Retinal pigment epithelial cell (primary cell): ENCODE data around the gene CRYGB.

Source experiments
- DNase-seq: peaks from one replicate; pipeline ENCODE4 v3.0.0-alpha.2; 2010; ENCODE audit warnings: low read depth
- H3K4me3 ChIP-seq: 2 replicates; pipeline ENCODE4 v1.5.1; 2011; ENCODE audit warnings: mild to moderate bottlenecking, low read length, control low read depth, moderate library complexity
- CTCF ChIP-seq: conservative IDR thresholded peaks from 2 replicates; pipeline ENCODE4 v1.5.1; 2011; ENCODE audit warnings: low read depth, low read length, control low read depth, inconsistent platforms

Gene CRYGB

GRCh38 chr2:208146006-208146405 lies at the start of gene CRYGB:
Gene CRYGB (minus strand): TSS chr2:208146158. CDS start chr2:208146120, 38 bp downstream.
- TF ChIP-seq CTCF = no peak
- DNase-seq = no peak

GRCh38 chr2:208195531-208195930 lies 49.6 kb upstream of the CRYGB start:
- no peak overlapping the region for H3K4me3 ChIP-seq
- no peak for DNase-seq
- no peak for TF ChIP-seq CTCF

More at GRCh38 chr2:208146006-208146405, at the start of gene CRYGB:
- H3K4me3 ChIP-seq = no peak within 1 kb of the TSS

GRCh38 chr2:208192611-208193236 lies 46.8 kb upstream of the CRYGB start:
- no peak for DNase-seq
- TF ChIP-seq CTCF = no peak
- H3K4me3 ChIP-seq = no peak overlapping the region

- no peak for TF ChIP-seq CTCF
- no peak within 1 kb of the TSS for H3K4me3 ChIP-seq
Measured at GRCh38 chr2:208189810-208190503, 44.0 kb upstream of the CRYGB start, which contains the start of gene C2orf80. Gene C2orf80 (minus strand): TSS chr2:208190030. CDS start chr2:208186986, 3,044 bp downstream.

GRCh38 chr2:208189069-208189809 lies 43.3 kb upstream of the CRYGB start:
- TF ChIP-seq CTCF = no peak
- no peak overlapping the region for H3K4me3 ChIP-seq
- DNase-seq = no peak

More at GRCh38 chr2:208189810-208190503, 44.0 kb upstream of the CRYGB start, which contains the start of gene C2orf80:
- no peak for DNase-seq

GRCh38 chr2:208186893-208187292 lies 40.9 kb upstream of the CRYGB start:
- no peak for TF ChIP-seq CTCF
- DNase-seq = no peak
- no peak overlapping the region for H3K4me3 ChIP-seq
